GM21825 (cell line): ENCODE measurements around the gene NTSR1.

Experiments
- ATAC-seq: cut with Tn5 transposase; IDR thresholded peaks from one replicate; pipeline ENCODE4 v1.9.1; 2021; ENCODE audit warnings: mild to moderate bottlenecking, moderate library complexity; ENCODE audit not compliant: unreplicated experiment

The NTSR1 gene

GRCh38 chr20:62692801-62693523 is 15.7 kb upstream of the NTSR1 start:
- ATAC-seq = no peak

- no peak for ATAC-seq
Observed at GRCh38 chr20:62693524-62693922, 15.1 kb upstream of the NTSR1 start.

DNA sequence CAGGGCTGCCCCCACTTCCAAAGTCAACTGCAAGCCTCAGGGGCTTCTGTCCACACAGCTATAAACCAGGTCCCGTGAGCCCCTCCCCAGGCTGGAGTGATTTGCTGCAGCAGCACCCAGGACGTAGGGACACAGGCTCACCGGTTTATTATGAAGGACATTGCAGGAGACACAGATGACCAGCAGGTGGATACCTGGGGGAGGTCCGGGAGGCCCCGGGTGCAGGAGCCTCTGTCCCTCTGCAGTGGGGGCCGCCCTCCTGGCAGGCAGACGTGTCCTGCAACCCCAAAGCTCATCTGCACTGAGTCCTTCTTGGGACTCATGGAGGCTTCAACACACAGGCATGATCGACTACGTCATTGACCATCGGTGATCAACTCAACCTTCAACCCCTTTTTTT is 14.5 kb upstream of the NTSR1 start:
- no peak for ATAC-seq

- ATAC-seq = no peak
Observed at GRCh38 chr20:62694868-62695267, 13.8 kb upstream of the NTSR1 start.

DNA sequence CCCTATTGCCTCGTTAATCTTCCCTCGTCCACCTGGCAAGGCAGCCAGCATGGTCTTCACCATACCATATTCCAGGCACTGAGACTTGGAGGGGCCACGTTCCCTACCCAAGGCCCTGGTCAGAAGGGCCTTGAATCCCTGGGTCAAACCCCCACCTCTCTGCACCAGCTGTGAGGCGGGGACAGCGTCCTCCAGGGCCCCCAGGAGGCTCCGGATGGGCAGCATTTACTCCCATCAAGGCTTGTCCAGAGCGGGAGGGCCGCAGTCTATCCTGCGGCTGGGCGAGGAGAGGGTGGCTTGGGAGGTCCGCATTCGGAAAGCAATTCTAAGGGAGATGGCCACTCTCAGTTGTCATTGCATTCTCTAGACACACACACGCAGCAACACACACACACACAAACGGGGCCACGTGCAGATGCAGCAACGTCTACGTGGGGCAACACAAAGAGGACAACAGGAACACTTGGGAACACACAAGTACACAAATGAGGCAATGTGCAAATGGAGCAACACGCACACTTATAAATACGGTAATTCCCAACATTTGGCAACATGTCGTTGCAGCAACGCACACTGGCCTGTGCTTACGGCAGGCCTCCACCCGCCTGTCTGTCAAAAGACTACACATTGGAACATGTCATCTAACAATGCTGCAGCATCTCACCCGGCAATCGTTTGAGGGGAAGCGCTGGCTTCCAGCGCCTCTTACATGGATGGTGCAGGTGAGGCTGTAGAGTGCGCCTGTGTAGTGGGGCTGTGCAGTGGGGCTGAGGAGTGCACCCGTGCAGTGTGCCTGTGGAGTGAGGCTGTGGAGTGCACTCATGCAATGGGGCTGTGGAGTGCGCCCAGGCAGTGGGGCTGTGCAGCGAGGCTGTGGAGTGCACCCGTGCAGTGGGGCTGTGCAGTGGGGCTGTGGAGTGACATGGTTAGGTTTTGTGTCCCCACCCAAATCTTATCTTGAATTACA is 12.9 kb upstream of the NTSR1 start:
- ATAC-seq = no peak

DNA sequence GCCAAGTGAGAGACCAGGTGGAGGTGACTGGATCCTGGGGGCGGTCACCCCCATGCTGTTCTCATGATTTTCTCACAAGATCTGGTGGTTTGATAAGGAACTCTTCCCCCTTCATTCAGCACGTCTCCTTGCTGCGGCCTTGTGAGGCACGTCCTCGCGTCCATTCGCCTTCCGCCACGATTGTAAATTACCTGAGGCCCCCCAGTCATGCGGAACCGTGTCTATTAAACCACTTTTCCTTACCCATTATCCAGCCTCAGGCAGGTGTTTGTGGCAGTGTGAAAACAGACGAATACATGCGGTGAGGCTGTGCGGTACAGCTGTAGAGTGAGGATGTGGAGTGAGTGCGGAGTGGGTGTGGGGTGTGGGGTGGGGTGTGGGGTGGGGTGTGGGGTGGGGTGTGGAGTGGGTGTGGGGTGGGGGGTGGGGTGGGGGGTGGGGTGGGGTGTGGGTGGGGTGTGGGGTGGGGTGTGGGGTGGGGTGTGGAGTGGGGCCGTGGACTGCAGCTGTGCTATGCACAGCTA is 12.1 kb upstream of the NTSR1 start:
- no peak for ATAC-seq

- ATAC-seq = no peak
Observed at GRCh38 chr20:62696989-62697388, 11.6 kb upstream of the NTSR1 start.

GRCh38 chr20:62697468-62697912 is 11.1 kb upstream of the NTSR1 start:
- ATAC-seq = no peak

DNA sequence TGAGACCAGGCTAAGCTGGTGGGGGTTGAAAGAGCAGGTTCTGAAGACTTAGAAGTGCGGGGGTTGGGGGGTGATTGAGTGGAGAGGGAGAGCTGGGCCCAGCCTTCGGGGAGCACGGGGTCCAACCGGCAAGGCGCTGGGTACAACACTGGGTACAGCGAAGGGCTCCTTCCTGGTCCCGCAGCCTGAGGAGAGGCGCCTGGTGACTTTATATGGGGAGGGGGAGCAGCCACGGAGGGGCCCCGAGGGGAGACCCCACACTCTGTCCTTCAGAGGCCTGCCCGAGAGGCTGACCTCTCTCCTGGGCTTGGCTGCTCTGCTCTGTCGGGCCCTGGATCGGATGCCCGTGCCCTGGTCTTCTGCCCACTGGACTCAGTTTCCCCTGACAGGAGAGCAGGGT is 10.4 kb upstream of the NTSR1 start:
- ATAC-seq = no peak

DNA sequence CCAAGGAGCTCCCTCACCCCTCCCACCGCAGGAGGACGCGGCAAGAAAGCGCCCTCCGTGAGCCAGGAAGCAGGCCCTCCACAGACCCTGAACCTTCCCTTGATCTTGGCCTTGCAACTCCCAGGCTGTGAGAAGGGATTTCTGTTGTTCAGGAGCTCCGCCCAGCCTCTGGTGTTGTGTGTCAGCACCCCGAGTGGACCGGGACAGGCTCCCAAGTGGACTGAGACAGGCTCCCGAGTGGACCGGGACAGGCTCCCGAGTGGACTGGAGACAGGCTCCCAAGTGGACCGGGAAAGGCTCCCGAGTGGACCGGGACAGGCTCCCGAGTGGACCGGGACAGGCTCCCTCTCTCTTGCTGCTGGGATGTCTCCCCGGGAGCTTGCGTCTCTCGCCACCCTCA is 9.3 kb upstream of the NTSR1 start:
- no peak for ATAC-seq

GRCh38 chr20:62699741-62700140 is 8.9 kb upstream of the NTSR1 start:
- ATAC-seq = no peak

- ATAC-seq = no peak
Observed at GRCh38 chr20:62700261-62700930, 8.2 kb upstream of the NTSR1 start.

- ATAC-seq = no peak
Observed at GRCh38 chr20:62701161-62702012, 7.2 kb upstream of the NTSR1 start.

GRCh38 chr20:62702013-62702300 is 6.7 kb upstream of the NTSR1 start:
- no peak for ATAC-seq

GRCh38 chr20:62702895-62703852 is 5.5 kb upstream of the NTSR1 start:
- no peak for ATAC-seq

GRCh38 chr20:62703853-62704228 is 4.8 kb upstream of the NTSR1 start:
- no peak for ATAC-seq

GRCh38 chr20:62704341-62704948 is 4.2 kb upstream of the NTSR1 start:
- no peak for ATAC-seq

GRCh38 chr20:62705627-62706026 is 3.0 kb upstream of the NTSR1 start:
- no peak for ATAC-seq

DNA sequence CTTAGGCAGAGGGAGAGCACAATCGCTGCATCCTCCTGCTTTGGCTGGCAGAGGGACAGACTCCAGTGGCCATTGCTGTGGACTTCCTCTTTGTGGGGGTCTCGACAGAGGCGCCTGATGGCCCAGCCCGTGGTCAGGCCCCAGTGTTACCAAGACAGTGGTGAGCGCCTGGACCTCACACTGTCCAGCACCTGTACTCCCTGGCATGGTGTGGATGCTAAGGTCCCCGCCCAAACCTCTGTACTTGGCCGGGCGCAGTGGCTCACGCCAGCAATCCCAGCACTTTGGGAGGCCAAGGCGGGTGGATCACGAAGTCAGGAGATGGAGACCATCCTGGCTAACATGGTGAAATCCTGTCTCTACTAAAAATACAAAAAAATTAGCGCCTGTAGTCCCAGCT is 2.3 kb upstream of the NTSR1 start:
- ATAC-seq = no peak
